ENCODE measurements around the gene IFNK.

DNA sequence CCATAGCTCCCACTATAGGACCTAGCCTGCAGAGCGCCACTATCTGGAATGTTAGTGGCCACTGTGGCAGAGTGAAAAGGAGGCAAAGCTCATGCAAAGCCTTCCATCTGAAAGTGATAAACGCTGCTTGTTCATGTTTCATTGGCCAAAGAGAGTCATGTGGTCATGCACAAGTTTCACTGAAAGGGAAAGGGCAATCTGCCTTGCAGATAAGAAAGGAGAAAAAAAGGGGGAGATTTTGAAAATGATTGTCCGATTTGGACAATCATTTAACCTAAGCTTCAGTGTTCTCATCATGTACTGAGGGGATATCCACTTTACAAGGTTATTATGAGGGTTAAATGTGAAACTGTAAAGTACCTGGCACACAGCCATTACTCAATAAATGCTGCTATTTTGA, 14.6 kb downstream of the IFNK start:
- TF ChIP-seq POLR2A (IDR thresholded peaks at IDR 0.05; ENCODE audit: borderline replicate concordance, extremely low read depth, insufficient read depth, insufficient read length) (no peak), CTCF (IDR thresholded peaks at IDR 0.05 in 2 of 3, conservative IDR thresholded peaks at IDR 0.05 in 1 of 3; ENCODE audit: borderline replicate concordance in 1 of 3, insufficient read depth in 1 of 3, low read depth in 2 of 3, low read length in 2 of 3) (no peak), ZNF274 (IDR thresholded peaks at IDR 0.05; ENCODE audit: low read depth, low read length) (no peak), RAD21 (IDR thresholded peaks at IDR 0.05; ENCODE audit: low read depth) (no peak), EZH2 (IDR thresholded peaks at IDR 0.05) (no peak), TCF7L2 (IDR thresholded peaks at IDR 0.05; ENCODE audit: borderline replicate concordance, extremely low read depth, insufficient read depth, insufficient read length) (no peak), SIN3A (IDR thresholded peaks at IDR 0.05; ENCODE audit: low read depth) (no peak)
